Measurements from ENCODE around the gene GPRC5A.

The GPRC5A gene

DNA sequence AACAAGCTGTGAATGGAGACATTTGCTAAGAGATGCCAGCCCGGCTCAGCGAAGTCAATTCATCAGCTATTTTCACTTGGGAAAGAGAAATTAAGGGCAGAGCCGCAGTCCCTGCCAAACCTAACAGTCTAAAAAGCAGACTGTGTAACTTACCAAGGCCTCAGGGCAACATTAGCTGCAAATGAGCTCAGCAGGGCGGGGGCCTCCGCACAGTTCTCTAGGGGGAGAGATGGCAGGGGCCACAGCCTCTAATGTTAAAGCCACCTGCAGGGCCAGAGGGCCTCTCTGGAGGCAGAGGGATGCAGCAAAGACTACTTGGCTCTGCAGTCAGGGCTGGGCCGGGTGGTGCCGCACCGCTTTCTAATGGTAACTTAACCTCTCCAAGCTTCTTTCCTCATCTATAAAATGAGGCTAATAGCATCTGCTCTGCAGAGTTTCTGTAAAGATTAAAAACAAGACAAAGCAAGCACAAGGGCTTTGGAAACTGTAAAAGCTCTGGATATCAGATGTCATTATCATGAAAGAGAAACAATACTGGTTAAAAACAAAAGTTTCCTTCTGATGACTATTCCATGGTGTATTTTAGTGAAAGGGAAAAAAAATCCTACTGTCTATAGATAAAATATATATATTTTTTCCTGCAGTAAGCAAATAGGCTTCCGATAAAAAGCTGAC, 13.4 kb upstream of the GPRC5A start:
- H3K4me3 ChIP-seq (ENCODE audit: low read depth, low read length): no peak overlapping the region
- TF ChIP-seq, protein P1, sequence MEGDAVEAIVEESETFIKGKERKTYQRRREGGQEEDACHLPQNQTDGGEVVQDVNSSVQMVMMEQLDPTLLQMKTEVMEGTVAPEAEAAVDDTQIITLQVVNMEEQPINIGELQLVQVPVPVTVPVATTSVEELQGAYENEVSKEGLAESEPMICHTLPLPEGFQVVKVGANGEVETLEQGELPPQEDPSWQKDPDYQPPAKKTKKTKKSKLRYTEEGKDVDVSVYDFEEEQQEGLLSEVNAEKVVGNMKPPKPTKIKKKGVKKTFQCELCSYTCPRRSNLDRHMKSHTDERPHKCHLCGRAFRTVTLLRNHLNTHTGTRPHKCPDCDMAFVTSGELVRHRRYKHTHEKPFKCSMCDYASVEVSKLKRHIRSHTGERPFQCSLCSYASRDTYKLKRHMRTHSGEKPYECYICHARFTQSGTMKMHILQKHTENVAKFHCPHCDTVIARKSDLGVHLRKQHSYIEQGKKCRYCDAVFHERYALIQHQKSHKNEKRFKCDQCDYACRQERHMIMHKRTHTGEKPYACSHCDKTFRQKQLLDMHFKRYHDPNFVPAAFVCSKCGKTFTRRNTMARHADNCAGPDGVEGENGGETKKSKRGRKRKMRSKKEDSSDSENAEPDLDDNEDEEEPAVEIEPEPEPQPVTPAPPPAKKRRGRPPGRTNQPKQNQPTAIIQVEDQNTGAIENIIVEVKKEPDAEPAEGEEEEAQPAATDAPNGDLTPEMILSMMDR (IDR thresholded peaks at IDR 0.05; ENCODE audit: low read depth, low read length): no peak

DNA sequence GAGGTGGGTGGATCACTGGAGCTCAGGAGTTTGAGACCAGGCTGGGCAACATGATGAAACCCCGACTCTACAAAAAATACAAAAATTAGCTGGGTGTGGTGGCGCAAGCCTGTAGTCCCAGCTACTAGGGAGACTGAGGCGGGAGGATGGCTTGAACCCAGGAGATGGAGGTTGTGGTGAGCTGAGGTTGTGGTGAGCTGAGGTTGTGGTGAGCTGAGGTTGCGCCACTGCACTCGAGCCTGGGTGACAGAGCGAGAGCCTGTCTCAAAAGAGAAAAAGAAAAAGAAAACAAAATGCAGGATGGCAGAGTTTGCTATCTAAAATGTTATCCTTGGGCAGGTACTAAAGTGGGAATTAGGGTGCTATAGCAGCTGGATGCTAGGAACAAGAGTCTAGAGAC, 10.8 kb upstream of the GPRC5A start:
- H3K4me3 ChIP-seq (ENCODE audit: low read depth, low read length): no peak overlapping the region
- TF ChIP-seq, protein P1 (IDR thresholded peaks at IDR 0.05; ENCODE audit: low read depth, low read length): no peak

DNA sequence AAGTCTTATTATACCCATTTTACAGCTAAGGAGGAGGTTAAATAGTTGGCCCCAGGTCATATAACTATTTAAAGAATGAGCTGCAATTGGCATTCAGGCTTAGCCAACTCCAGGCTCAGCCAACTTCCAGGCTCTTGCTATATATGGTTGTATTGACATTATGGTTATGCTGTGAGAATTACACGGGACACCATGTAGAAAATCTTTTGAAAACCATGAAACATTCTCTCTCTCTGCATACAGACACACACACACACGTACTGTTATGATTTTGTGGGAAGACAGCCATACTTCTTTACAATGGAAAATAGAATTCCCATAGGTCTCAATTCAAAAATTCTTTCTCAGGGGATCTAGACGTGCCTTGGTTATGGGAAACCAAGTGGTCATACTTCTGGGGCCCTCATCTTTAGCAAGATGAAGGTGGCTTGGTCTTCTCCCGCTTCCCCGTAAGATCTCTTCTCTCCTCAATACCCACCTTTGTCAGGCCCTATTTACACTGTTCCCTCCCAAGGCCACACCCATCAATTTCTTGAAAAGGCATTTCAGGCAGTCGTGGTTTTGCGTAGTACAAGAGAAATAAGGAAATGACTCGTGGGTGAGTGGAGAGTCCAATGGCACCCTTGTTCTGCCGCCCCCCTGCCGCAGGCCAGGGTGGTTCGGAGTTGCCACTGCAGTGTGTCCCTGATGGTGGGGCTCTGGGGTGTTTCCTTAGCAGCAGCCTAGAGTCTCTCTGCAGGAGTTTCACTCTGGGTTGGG, 10.0 kb upstream of the GPRC5A start:
- TF ChIP-seq, protein P1 (IDR thresholded peaks at IDR 0.05; ENCODE audit: low read depth, low read length): no peak
- no peak overlapping the region for H3K4me3 ChIP-seq (ENCODE audit: low read depth, low read length)

DNA sequence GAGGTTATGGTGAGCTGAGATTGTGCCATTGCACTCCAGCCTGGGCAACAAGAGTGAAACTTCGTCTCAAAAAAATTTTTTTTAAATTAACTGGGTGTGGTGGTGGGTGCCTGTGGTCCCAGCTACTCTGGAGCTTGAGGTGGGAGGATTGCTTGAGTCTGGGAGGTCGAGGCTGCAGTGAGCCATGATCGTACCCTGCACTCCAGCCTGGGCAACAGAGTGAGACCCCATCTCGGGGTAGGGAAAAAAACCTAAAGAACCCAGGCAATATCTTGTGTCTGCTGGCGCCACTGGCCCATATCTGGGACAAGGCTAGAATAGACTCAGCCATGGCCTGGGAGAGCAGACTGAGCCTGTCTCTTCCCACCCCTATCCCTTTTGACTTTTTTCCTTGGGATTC, 9.1 kb upstream of the GPRC5A start:
- TF ChIP-seq, protein P1 (IDR thresholded peaks at IDR 0.05; ENCODE audit: low read depth, low read length): no peak
- no peak overlapping the region for H3K4me3 ChIP-seq (ENCODE audit: low read depth, low read length)

DNA sequence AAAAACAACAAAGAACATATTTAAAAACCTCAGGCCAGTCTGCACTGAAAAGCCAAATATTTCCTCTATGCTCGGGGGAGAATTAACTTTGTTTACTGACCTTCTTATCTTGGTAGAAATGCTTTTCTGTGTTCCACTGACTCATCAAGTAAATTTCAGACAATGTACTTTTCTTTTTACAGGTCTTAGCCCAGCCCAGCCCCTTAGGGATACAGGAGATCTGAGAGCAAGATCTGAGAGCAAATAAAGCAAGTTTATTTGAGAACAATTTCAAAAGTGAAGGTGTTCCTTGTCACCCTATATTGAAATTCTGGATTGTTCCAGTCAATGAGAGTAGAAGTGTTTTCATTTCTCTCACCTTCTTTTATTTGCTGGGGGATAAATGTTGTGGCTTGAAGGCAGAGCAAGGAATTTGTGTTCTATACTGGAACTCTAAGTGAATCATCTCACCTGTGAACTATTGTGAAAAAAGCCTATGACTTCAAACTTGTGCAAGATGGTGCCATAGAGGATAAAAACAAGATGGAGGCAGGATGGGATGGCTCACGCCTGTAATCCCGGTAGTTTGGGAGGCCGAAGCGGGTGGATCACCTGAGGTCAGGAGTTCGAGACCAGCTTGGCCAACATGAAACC, 7.9 kb upstream of the GPRC5A start:
- no peak overlapping the region for H3K4me3 ChIP-seq (ENCODE audit: low read depth, low read length)
- TF ChIP-seq, protein P1 (IDR thresholded peaks at IDR 0.05; ENCODE audit: low read depth, low read length): no peak

DNA sequence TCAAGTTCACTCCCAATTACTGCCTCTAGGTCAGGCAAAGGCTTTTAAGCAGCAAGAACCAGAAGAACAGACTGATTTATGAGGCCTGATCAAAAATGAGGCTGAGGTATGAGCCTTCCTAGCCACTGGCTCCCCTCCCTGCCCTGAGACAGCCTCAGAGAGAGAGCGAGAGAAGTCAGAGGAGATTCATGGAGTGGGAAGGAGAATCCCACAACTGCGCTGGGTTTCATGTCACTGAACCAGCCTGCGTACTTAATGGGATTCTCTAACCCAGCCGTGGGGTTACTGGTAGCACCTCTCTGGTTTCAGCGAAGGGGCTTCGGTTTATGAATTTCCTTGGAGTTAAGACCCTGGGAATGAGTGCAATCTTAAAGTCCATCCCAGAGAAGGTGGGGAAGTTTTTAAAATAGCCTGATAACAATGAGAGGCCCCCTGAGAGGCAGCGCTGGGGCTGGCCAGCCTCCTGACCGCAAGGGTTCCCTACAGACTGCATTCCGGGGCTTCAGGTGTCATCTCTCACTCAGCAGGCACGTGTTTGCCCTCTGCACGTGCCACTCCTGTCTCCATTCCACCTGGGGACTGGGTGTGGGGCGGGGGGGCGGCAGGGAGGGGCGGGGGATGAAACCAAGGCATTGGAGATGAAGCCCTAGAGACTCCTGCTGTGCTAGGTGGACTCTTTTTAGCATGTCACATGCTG, 6.1 kb upstream of the GPRC5A start:
- TF ChIP-seq, protein P1 (IDR thresholded peaks at IDR 0.05; ENCODE audit: low read depth, low read length): no peak

More for the DNA sequence above, 6.1 kb upstream of the GPRC5A start:
- no peak overlapping the region for H3K4me3 ChIP-seq (ENCODE audit: low read depth, low read length)
